Omental fat pad (tissue), 4 donors: ENCODE data around the gene TNFRSF19. TPM values are rescaled to one million over a fixed set of nuclear protein-coding genes. Genes with fewer than 3 reads are reported as not detected.

Experiments
- ATAC-seq: fragments of 150-250 bp; one replicate; pipeline ENCODE4 v1.9.1; 2016; ENCODE audit warnings: mild to moderate bottlenecking, moderate library complexity; ENCODE audit not compliant: low FRiP score
- DNase-seq: peaks from one replicate; pipeline ENCODE4 v3.0.0-alpha.2; 2019; ENCODE audit warnings: low spot score
- total RNA-seq, 4 donors: library from RNA; depleted of rRNA; stranded (reverse); fragments of >200 nt; gene quantifications; one replicate each; pipeline ENCODE4 v1.1.0, GENCODE V29; 2016
- TF ChIP-seq, protein P1 (sequence below), 3 donors: fragments of 450-650 bp; IDR thresholded peaks; one replicate each; pipeline ENCODE4 v1.5.1; 2016 to 2017; ENCODE audit warnings: antibody characterized with exemption in 3 of 3, mild to moderate bottlenecking in 3 of 3, moderate library complexity in 2 of 3

Gene TNFRSF19
- total RNA-seq, 4 donors from 2014 or later, result 1.3 to 6.5 (median 2.8) TPM

DNA sequence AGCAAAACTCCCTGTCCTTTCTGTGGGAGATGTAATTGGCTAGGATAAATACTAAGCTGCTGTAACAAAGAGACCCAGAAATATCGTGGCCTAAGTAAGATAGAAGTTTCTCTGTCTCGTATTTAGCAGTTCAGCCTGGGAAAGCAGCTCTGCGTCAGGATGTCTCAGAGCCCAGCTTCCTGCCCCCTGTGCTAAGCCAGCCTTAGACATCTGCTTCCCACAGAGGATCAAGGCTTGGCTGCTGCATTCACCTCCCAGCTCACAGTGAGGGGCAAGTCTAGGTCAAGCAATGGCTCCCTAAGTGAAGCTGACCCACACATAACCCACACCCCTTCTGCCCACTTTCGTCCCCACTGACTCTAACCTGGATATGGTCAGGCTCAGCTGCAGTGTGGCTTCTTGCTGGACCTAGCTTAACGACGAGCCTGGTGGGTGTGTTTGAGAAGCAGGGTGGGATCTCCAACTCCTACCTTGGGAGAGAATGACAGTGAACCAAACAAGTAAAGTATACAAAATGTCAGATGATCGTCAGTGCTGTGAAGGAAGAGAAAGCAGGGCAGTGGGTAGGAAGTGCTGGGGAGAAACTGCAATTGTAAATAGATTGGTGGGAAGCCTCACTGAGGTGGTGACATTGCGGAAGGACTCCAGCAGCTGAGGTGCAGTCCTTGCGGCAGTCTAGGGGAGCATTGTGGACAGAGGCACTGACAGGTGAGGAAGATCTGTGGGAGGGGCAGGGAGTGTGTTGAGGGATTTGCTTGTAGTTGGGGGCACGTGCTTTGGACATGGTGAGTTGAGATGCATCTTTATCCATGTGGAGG is 82.9 kb downstream of the TNFRSF19 start:
- TF ChIP-seq, protein P1, sequence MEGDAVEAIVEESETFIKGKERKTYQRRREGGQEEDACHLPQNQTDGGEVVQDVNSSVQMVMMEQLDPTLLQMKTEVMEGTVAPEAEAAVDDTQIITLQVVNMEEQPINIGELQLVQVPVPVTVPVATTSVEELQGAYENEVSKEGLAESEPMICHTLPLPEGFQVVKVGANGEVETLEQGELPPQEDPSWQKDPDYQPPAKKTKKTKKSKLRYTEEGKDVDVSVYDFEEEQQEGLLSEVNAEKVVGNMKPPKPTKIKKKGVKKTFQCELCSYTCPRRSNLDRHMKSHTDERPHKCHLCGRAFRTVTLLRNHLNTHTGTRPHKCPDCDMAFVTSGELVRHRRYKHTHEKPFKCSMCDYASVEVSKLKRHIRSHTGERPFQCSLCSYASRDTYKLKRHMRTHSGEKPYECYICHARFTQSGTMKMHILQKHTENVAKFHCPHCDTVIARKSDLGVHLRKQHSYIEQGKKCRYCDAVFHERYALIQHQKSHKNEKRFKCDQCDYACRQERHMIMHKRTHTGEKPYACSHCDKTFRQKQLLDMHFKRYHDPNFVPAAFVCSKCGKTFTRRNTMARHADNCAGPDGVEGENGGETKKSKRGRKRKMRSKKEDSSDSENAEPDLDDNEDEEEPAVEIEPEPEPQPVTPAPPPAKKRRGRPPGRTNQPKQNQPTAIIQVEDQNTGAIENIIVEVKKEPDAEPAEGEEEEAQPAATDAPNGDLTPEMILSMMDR (IDR thresholded peaks at IDR 0.05), result no peak
- ATAC-seq (no peak), DNase-seq (no peak)

DNA sequence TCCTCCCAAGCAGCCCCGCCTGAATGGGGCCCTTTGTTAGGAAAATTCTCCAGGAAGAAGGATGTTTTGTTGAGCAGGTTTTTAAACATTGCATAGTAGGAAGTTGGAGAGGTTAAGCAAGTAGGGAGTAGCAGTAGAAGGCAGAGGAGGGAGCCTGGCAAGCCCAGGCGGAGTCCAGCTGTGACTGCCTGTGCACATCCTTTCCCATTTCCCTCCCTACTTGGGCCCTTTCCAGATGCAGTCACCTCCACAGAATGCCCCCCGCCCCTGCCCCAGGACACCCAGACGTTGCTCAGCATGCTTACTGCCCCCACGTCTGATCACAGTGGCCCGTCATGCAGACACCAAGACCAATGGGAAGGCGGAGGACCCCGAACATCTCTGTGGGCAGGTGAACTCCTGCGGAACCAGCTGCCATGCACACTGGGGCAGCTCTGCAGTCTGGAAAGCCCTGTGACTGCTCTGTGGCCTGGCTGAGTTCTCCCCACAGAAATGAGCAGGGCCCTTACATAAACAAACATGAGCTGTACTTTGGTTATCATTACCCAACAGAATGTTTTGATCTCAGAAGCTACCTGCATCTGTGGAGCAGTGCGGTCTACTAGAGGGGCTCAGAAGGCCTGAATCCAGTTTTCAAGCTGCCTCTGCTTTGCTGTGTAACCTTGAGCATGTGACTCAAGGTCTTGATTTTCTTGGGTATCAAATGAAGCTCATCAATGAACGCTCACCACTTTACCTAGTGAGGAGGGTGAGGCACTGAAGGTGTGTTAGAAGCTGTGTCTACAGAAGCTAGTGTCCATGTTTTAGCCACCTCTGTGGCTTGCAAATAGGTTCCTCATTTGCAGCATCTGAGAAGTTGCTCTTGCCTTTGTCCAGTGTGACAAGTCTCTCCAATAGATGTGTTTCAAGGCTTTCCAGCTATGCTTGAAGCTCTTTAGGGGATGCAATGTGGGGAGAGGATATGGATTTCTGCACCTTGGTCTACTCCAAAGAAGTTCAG is 84.2 kb downstream of the TNFRSF19 start:
- TF ChIP-seq, protein P1 (IDR thresholded peaks at IDR 0.05), result no peak
- no peak for DNase-seq
- ATAC-seq, result no peak

DNA sequence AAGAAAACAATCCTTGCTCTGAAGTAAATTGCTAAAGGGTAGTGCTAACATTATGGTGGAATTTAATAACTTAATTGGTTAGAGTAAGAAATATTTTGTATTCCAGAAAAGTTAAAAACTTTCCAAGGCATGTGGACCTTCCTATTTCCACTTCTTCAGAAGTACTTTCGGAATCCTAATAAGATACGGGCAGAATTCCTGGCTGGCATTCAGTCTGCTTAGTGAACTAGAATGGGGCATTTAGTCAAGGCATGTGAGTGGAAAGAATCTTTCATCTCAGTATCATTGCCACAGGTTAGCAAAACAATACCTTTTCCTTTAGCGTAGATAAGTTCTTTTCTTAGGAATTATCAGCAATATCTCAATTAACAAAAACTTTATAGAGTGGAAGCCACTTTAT is 85.1 kb downstream of the TNFRSF19 start:
- ATAC-seq, result no peak
- DNase-seq, result no peak
- TF ChIP-seq, protein P1 (IDR thresholded peaks at IDR 0.05), result no peak

DNA sequence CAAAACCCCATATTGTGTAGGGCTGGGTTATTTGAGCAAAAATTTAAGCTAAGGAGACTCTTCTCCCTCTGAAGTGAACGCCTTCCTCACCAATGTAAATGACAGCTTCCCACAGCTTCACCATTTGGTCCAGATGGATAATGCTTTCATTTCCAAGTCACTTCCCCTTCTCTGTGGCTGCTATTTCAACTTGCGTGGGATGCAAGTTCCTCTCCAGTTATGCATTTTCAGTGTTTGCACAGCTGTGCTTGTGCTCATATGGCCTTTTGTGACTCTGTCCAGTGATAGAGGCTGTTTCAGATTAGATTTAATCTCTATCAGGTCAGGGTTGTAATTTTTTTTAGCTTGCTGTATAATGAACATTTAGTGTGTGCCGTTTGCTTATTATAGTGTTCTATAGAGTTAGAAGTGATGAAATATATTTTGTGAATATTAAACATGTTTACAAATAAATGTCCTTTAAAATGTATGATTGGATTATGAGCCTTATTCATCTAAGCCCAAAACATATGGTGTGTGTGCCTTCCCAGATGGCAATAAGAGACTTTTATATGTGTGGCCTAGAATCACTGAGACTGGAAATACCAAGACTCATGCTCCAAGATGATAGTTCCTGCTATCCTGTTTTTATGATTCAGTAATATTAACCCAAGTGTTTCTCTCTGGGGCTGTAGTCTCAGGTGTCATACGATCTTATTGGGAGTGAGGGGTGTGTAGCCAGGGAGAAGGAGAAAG is 86.6 kb downstream of the TNFRSF19 start:
- no peak for ATAC-seq
- no peak for DNase-seq
- TF ChIP-seq, protein P1 (IDR thresholded peaks at IDR 0.05), result no peak

DNA sequence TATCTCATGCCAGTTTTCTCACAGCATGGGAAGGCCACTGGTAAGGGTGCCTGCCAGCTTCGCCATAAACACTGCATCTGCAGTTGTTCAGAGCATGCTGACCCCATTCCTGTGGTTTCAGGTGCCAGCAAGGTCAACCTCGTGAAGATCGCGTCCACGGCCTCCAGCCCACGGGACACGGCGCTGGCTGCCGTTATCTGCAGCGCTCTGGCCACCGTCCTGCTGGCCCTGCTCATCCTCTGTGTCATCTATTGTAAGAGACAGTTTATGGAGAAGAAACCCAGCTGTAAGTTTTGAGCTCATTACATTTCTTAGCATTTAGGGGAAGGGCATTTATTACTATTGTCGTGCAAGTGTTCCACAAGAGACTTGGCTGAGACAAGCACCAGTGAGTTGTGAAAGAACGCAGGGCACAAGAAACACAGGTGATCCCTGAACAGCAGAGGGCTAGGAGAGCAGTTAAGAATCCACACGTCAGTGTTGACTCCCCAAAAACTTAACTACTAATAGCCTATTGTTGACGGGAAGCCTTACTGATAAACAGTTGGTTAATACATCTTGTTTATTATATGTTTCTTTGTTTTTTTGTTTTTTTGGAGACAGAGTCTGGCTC is 88.8 kb downstream of the TNFRSF19 start:
- TF ChIP-seq, protein P1 (IDR thresholded peaks at IDR 0.05), result no peak
- no peak for DNase-seq
- no peak for ATAC-seq

DNA sequence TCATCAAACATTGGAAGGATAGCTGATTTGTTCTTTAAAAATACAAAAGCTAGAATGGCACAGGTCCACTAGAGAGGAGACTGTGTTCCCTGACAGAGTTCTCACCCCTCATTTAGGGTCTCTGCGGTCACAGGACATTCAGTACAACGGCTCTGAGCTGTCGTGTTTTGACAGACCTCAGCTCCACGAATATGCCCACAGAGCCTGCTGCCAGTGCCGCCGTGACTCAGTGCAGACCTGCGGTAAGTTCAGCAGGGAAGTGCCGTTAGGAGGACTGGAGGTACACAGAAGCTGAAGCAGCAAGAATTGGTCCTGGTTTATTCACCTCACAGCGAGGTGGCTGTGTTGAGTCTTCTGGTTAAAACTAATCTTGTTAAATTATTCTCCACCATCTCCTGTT is 90.0 kb downstream of the TNFRSF19 start:
- ATAC-seq (no peak), DNase-seq (no peak)
- TF ChIP-seq, protein P1 (IDR thresholded peaks at IDR 0.05), result no peak
